H1 (cell line): ENCODE measurements around the gene CABP1. TPM values are rescaled to one million over a fixed set of nuclear protein-coding genes. Genes with fewer than 3 reads are reported as not detected.

Experiments used
- GABPA ChIP-seq: IDR thresholded peaks from 2 replicates; pipeline ENCODE4 v1.6.1; 2011; ENCODE audit warnings: mild to moderate bottlenecking, low read length, moderate library complexity, borderline replicate concordance; ENCODE audit not compliant: insufficient read depth
- polyA plus RNA-seq, 7 experiments: library from polyadenylated mRNA; depleted of rRNA in 3 of 7; stranded (reverse) in 5 of 7; unstranded in 2 of 7; fragments of >200 nt in 5 of 7; fragments of 200-250 nt in 2 of 7; gene quantifications; 1 replicate in 5 of 7; 2 replicates in 1 of 7; 4 replicates in 1 of 7; pipeline versions ENCODE4 v1.2.1 to v1.2.3, GENCODE V29; 2011 to 2013; ENCODE audit warnings: missing spikeins in 2 of 7, mixed read lengths in 2 of 7
- total RNA-seq: library from RNA; stranded (reverse); fragmentation: NEBNext Ultra II Directional; extraction: Animal tissue kit (Norgen Biotek cat#: 25700); gene quantifications from 2 replicates; pipeline ENCODE4 v1.2.1, GENCODE V29; 2021

CABP1 gene
- total and polyA plus RNA-seq, 2 of the 8 experiments (the other 6 are each of a cell fraction or from before 2014, with no cell fraction given) = 3.9 to 7.4 TPM

DNA sequence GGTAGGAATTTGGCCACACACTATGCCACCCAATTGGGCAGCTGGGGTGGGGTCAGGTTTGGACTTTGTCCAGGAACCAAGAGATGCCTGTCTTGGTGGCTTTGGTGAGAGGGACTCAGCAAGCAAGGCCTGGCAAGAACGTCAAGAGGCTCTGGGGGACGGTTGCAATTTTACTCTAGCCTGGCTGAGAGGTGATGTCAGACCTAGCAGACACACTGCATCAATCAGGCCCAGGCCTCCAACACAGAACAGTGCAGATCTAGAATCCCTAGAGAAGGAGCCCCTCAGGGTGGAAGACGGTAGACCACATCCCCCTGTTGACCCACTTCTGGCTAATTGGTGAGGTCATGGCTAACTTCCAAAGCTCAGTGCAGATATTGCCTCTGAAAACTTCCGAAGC lies 68.2 kb downstream of the CABP1 start (continued):
- TF ChIP-seq GABPA = no peak
- TF ChIP-seq, all 59 proteins: peak for 0
